Subcutaneous abdominal adipose tissue (tissue), 5 donors: ENCODE data around the gene NNMT.

ENCODE experiments used
- H3K27ac ChIP-seq: one replicate; pipeline ENCODE4 v1.7.0; 2013; ENCODE audit warnings: low read depth, mild to moderate bottlenecking, inconsistent platforms, low read length, moderate library complexity
- H3K27me3 ChIP-seq, 5 donors: one replicate each; pipeline ENCODE4 v1.7.0; 2013; ENCODE audit warnings: low read length in 5 of 5, inconsistent platforms in 1 of 5; ENCODE audit not compliant: control insufficient read depth in 5 of 5, insufficient read depth in 4 of 5
- H3K36me3 ChIP-seq, 5 donors: one replicate each; pipeline ENCODE4 v1.7.0; 2013; ENCODE audit warnings: low read length in 5 of 5; ENCODE audit not compliant: control insufficient read depth in 5 of 5, insufficient read depth in 5 of 5
- H3K4me1 ChIP-seq, 5 donors: one replicate each; pipeline ENCODE4 v1.7.0; 2013; ENCODE audit warnings: low read length in 5 of 5, mild to moderate bottlenecking in 3 of 5, moderate library complexity in 1 of 5; ENCODE audit not compliant: control insufficient read depth in 5 of 5, insufficient read depth in 5 of 5
- H3K4me3 ChIP-seq, 5 donors: one replicate each; pipeline ENCODE4 v1.7.0; 2013; ENCODE audit warnings: low read length in 5 of 5, low read depth in 1 of 5
- H3K9ac ChIP-seq, 5 donors: one replicate each; pipeline ENCODE4 v1.7.0; 2013; ENCODE audit warnings: low read length in 5 of 5, mild to moderate bottlenecking in 4 of 5, moderate library complexity in 3 of 5
- H3K9me3 ChIP-seq, 5 donors: one replicate each; pipeline ENCODE4 v1.7.0; 2013; ENCODE audit warnings: low read length in 5 of 5; ENCODE audit not compliant: control insufficient read depth in 5 of 5
- donor health status: healthy.
- donor health status: healthy.
- donor health status: healthy.
- donor health status: healthy.
- donor health status: healthy.

The NNMT gene

DNA sequence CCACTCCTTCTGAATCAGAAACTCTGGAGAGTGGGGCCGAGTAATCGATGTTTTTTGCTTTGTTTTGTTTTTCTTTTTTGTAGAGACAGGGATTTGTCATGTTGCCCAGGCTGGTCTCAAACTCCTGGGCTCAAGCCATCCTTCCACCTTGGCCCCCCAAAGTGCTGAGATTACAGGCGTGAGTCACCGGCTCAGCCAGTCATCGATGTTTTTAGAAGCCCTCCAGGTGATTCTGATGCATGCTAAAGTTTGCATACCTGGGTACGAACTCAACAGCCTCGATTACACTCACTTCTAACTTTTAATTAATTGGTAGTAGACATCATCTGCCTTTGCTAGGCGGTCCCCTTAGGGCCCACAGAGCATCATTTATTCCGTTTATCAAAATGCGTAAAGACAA lies 53.8 kb downstream of the NNMT start:
- no peak overlapping the region for H3K27ac ChIP-seq
- no peaks in the 10 kb centered on the region for H3K27me3 ChIP-seq
- peaks cover 0 to 4% (median 3%) of the 10 kb centered on the region in 5 donors for H3K4me1 ChIP-seq
- no peak overlapping the region for H3K4me3 ChIP-seq
- no peaks in the 10 kb centered on the region for H3K9me3 ChIP-seq
- no peaks in the 10 kb centered on the region for H3K36me3 ChIP-seq
- H3K9ac ChIP-seq: no peak overlapping the region

GRCh38 chr11:114353443-114353842 lies 57.2 kb downstream of the NNMT start:
- H3K27me3 ChIP-seq: no peaks in the 10 kb centered on the region

DNA sequence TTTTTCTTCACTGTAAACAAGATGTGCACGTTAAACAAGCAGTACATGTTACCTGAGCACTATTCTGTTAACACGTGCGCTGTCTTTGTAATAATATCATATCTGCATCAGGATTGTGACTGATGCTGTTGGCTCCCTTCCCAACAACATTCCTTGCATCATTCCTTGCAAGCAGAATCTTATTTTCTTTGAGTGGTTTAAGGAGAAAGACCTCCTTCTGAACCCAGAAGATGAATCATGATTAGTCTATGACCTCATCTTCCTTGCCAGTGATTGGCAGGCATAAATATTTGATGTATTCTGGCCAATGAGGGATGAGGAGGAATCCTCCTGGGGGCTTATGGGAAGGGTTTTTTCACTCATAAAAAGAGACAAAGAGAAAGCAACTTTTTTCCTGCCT lies 57.9 kb downstream of the NNMT start:
- Histone ChIP-seq H3K9ac (no peak overlapping the region), H3K4me3 (no peak overlapping the region), H3K27ac (no peak overlapping the region), H3K9me3 (no peaks in the 10 kb centered on the region), H3K27me3 (no peaks in the 10 kb centered on the region), H3K4me1 (no peaks in the 10 kb centered on the region), H3K36me3 (no peaks in the 10 kb centered on the region)

More at GRCh38 chr11:114353443-114353842, 57.2 kb downstream of the NNMT start:
- Histone ChIP-seq H3K9me3 (no peaks in the 10 kb centered on the region), H3K27ac (no peak overlapping the region), H3K4me1 (no peaks in the 10 kb centered on the region), H3K9ac (no peak overlapping the region), H3K36me3 (no peaks in the 10 kb centered on the region), H3K4me3 (no peak overlapping the region)

- no peaks in the 10 kb centered on the region for H3K36me3 ChIP-seq
- no peaks in the 10 kb centered on the region for H3K4me1 ChIP-seq
- no peak overlapping the region for H3K9ac ChIP-seq
- H3K27ac ChIP-seq: no peak overlapping the region
- no peak overlapping the region for H3K4me3 ChIP-seq
- H3K27me3 ChIP-seq: no peaks in the 10 kb centered on the region
- no peaks in the 10 kb centered on the region for H3K9me3 ChIP-seq
Observed at GRCh38 chr11:114358716-114359115, 62.5 kb downstream of the NNMT start.

- Histone ChIP-seq H3K27ac (no peak overlapping the region), H3K4me3 (no peak overlapping the region), H3K9me3 (no peaks in the 10 kb centered on the region), H3K27me3 (no peaks in the 10 kb centered on the region), H3K9ac (no peak overlapping the region), H3K4me1 (no peaks in the 10 kb centered on the region), H3K36me3 (no peaks in the 10 kb centered on the region)
Observed at GRCh38 chr11:114359342-114359741, 63.1 kb downstream of the NNMT start.

DNA sequence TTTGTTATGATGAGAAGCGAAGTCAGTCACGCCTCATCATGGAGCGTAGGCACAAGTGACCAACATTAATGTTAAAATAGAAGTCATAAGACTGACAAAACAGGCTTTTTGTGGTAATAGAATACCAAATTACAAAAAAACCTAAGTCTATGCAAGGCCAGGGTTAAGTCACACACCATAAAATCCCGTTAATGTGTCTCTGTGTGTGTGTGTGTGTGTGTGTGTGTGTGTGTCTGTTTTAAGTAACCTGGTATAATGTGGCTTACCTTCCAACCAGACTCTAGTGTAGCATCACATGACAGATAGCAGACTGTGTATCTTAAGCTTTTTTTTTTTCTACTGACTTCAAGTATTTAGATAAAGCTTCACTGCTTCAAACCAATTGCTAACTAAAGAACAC lies 66.1 kb downstream of the NNMT start:
- H3K36me3 ChIP-seq: no peaks in the 10 kb centered on the region
- H3K27me3 ChIP-seq: no peaks in the 10 kb centered on the region
- no peak overlapping the region for H3K9ac ChIP-seq
- H3K27ac ChIP-seq: no peak overlapping the region
- no peaks in the 10 kb centered on the region for H3K9me3 ChIP-seq
- no peak overlapping the region for H3K4me3 ChIP-seq
- no peaks in the 10 kb centered on the region for H3K4me1 ChIP-seq

DNA sequence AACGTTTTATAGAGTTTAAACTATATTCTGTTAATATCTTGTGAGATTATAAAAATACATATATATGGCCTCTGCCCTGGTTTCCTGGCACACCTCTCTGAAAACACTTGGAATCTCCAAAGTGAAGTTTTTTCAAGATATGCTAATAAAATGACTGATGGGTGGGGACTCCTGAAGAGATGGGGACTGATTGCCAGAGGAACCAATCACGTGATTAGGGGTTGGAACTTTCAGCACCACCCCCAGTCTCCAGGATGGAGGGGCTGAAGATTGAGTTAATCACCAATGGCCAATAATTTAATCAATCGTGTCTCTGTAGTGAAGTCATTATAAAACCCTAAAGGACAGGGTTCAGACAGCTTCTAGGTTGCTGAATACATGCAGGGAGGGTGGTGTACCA lies 66.8 kb downstream of the NNMT start:
- no peaks in the 10 kb centered on the region for H3K4me1 ChIP-seq
- no peak overlapping the region for H3K4me3 ChIP-seq
- H3K9ac ChIP-seq: no peak overlapping the region
- no peaks in the 10 kb centered on the region for H3K36me3 ChIP-seq
- H3K27me3 ChIP-seq: no peaks in the 10 kb centered on the region
- H3K9me3 ChIP-seq: no peaks in the 10 kb centered on the region
- no peak overlapping the region for H3K27ac ChIP-seq
